ENCODE measurements around the gene CRISP3.

Gene CRISP3

GRCh38 chr6:49692534-49692933 is 51.7 kb downstream of the CRISP3 start:
- no peak for DNase-seq (ENCODE audit: low read depth in 1 of 2, low spot score in 1 of 2)

All from activated CD4-positive, alpha-beta T cell treated with anti-CD3 and anti-CD28 coated beads, Interleukin-2, amount 50 U/mL, for 24 hours (primary cell).